Thoracic aorta (tissue), 2 donors: ENCODE measurements around the gene SATB2. TPM values are rescaled to one million over a fixed set of nuclear protein-coding genes. Genes with fewer than 3 reads are reported as not detected.

ENCODE experiments used
- ATAC-seq: fragments of 150-250 bp; one replicate; pipeline ENCODE4 v1.8.0; 2017; ENCODE audit warnings: low read depth; ENCODE audit not compliant: insufficient number of reproducible peaks, low FRiP score
- DNase-seq: peaks from one replicate; pipeline ENCODE4 v3.0.0-alpha.2; 2020; ENCODE audit warnings: low spot score
- H3K27ac ChIP-seq, 2 donors: fragments of 200-600 bp; sonication (generic); 1 replicate in 1 of 2; 2 replicates in 1 of 2; pipeline ENCODE4 v1.5.1; 2016; ENCODE audit warnings: mild to moderate bottlenecking in 2 of 2, moderate library complexity in 2 of 2
- H3K27me3 ChIP-seq: fragments of 200-600 bp; sonication (generic); replicated peaks from 2 replicates; pipeline ENCODE4 v1.6.0; 2016; ENCODE audit warnings: mild to moderate bottlenecking; ENCODE audit not compliant: insufficient read depth
- H3K36me3 ChIP-seq: fragments of 200-600 bp; sonication (generic); one replicate; pipeline ENCODE4 v1.5.1; 2016
- H3K4me1 ChIP-seq, 2 donors: fragments of 200-600 bp; sonication (generic); 1 replicate in 1 of 2; 2 replicates in 1 of 2; pipeline versions ENCODE4 v1.5.1 to v1.6.0; 2016; ENCODE audit warnings: low read depth in 2 of 2, mild to moderate bottlenecking in 1 of 2; ENCODE audit not compliant: control insufficient read depth in 1 of 2
- H3K4me3 ChIP-seq: fragments of 200-600 bp; sonication (generic); 2 replicates; pipeline ENCODE4 v1.5.1; 2016; ENCODE audit warnings: mild to moderate bottlenecking
- H3K9me3 ChIP-seq: fragments of 200-600 bp; sonication (generic); 2 replicates; pipeline ENCODE4 v1.5.1; 2016
- total RNA-seq, 2 donors: library from RNA; depleted of rRNA; stranded (reverse); fragments of >200 nt; gene quantifications; one replicate each; pipeline versions ENCODE4 v1.1.0 to v1.2.3, GENCODE V29; 2016
- TF ChIP-seq, protein P1 (sequence below): fragments of 200-600 bp; sonication (generic); IDR thresholded peaks from one replicate; pipeline ENCODE4 v1.5.1; 2019; ENCODE audit warnings: antibody characterized with exemption

The SATB2 gene
- total RNA-seq, 2 donors from 2014 or later = 4.5 to 5.5 TPM

- H3K27me3 ChIP-seq = no peaks in the 10 kb centered on the region
- H3K36me3 ChIP-seq = no peaks in the 10 kb centered on the region
- H3K9me3 ChIP-seq = no peaks in the 10 kb centered on the region
- TF ChIP-seq, protein P1, sequence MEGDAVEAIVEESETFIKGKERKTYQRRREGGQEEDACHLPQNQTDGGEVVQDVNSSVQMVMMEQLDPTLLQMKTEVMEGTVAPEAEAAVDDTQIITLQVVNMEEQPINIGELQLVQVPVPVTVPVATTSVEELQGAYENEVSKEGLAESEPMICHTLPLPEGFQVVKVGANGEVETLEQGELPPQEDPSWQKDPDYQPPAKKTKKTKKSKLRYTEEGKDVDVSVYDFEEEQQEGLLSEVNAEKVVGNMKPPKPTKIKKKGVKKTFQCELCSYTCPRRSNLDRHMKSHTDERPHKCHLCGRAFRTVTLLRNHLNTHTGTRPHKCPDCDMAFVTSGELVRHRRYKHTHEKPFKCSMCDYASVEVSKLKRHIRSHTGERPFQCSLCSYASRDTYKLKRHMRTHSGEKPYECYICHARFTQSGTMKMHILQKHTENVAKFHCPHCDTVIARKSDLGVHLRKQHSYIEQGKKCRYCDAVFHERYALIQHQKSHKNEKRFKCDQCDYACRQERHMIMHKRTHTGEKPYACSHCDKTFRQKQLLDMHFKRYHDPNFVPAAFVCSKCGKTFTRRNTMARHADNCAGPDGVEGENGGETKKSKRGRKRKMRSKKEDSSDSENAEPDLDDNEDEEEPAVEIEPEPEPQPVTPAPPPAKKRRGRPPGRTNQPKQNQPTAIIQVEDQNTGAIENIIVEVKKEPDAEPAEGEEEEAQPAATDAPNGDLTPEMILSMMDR = no peak
- peaks cover 3 to 18% of the 10 kb centered on the region in 2 donors for H3K4me1 ChIP-seq
- ATAC-seq (no peak), DNase-seq (no peak)
- H3K4me3 ChIP-seq = no peak overlapping the region
- H3K27ac ChIP-seq = no peak overlapping the region
Observed at GRCh38 chr2:199384043-199384442, 73.7 kb downstream of the SATB2 start.

- H3K4me1 ChIP-seq = peaks cover 3 to 18% of the 10 kb centered on the region in 2 donors
- TF ChIP-seq, protein P1 = no peak
- H3K27ac ChIP-seq = no peak overlapping the region
- H3K27me3 ChIP-seq = no peaks in the 10 kb centered on the region
- ATAC-seq = no peak
- no peak for DNase-seq
- H3K36me3 ChIP-seq = no peaks in the 10 kb centered on the region
- H3K9me3 ChIP-seq = no peaks in the 10 kb centered on the region
- no peak overlapping the region for H3K4me3 ChIP-seq
Observed at GRCh38 chr2:199383021-199383420, 74.7 kb downstream of the SATB2 start.

- peaks cover 3 to 18% of the 10 kb centered on the region in 2 donors for H3K4me1 ChIP-seq
- TF ChIP-seq, protein P1 = no peak
- no peaks in the 10 kb centered on the region for H3K36me3 ChIP-seq
- no peaks in the 10 kb centered on the region for H3K9me3 ChIP-seq
- no peak for DNase-seq
- no peak overlapping the region for H3K27ac ChIP-seq
- H3K27me3 ChIP-seq = no peaks in the 10 kb centered on the region
- ATAC-seq = no peak
- no peak overlapping the region for H3K4me3 ChIP-seq
Observed at GRCh38 chr2:199382091-199382490, 75.6 kb downstream of the SATB2 start.

DNA sequence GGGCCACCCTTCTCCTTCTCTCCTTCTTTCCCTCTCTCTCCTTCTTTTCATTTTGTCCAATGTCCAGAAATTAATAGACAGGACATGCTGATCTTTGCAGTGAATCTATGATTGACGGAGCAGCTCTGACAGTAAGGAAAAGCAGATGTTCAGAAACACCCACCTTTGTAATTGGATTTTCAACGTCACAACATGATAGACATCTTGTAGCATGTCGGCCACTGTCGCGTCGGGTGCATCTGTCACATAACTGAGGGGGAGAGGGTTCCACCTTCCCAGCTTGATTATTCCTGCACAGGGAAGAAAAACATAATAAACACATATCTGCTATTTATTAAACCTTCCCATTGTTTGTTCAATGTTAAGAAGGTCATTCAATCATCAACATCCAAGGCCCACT, 76.2 kb downstream of the SATB2 start:
- peaks cover 2% of the 10 kb centered on the region for H3K36me3 ChIP-seq
- no peak overlapping the region for H3K27ac ChIP-seq
- TF ChIP-seq, protein P1 = no peak
- peaks cover 3 to 18% of the 10 kb centered on the region in 2 donors for H3K4me1 ChIP-seq
- H3K27me3 ChIP-seq = no peaks in the 10 kb centered on the region
- no peaks in the 10 kb centered on the region for H3K9me3 ChIP-seq
- DNase-seq (no peak), ATAC-seq (no peak)
- no peak overlapping the region for H3K4me3 ChIP-seq

GRCh38 chr2:199378948-199379650, 78.6 kb downstream of the SATB2 start:
- no peak for DNase-seq
- TF ChIP-seq, protein P1 = no peak
- no peak overlapping the region for H3K27ac ChIP-seq
- peaks cover 3 to 18% of the 10 kb centered on the region in 2 donors for H3K4me1 ChIP-seq
- no peaks in the 10 kb centered on the region for H3K27me3 ChIP-seq
- no peaks in the 10 kb centered on the region for H3K9me3 ChIP-seq
- H3K36me3 ChIP-seq = peaks cover 3% of the 10 kb centered on the region
- no peak overlapping the region for H3K4me3 ChIP-seq
- ATAC-seq = no peak
